GM23338 (cell line): ENCODE data around the gene TMEM178B. TPM values are rescaled to one million over a fixed set of nuclear protein-coding genes. Genes with fewer than 3 reads are reported as not detected.

Source experiments
- ATAC-seq: fragments of 200-7000 bp; cut with Tn5 transposase; 3 replicates; pipeline ENCODE4 v1.9.1; 2020
- DNase-seq: peaks from one replicate; pipeline ENCODE4 v3.0.0-alpha.2; 2015; ENCODE audit warnings: low spot score
- H2AFZ ChIP-seq: fragments of 200-600 bp; sonication (generic); 2 replicates; pipeline ENCODE4 v1.8.0; 2016; ENCODE audit warnings: antibody characterized with exemption, mild to moderate bottlenecking, moderate library complexity
- H3F3A ChIP-seq: fragments of 200-600 bp; sonication (generic); replicated peaks from 2 replicates; pipeline ENCODE4 v1.8.0; 2017; ENCODE audit warnings: antibody characterized with exemption, mixed run types, low read depth
- H3K27ac ChIP-seq: fragments of 200-600 bp; sonication (generic); 2 replicates; pipeline ENCODE4 v1.6.1; 2016; ENCODE audit warnings: low read depth
- H3K27me3 ChIP-seq: fragments of 200-600 bp; sonication (generic); 2 replicates; pipeline ENCODE4 v1.8.0; 2016; ENCODE audit warnings: mild to moderate bottlenecking, mixed run types, moderate library complexity; ENCODE audit not compliant: insufficient read depth
- H3K36me3 ChIP-seq: fragments of 200-600 bp; sonication (generic); 2 replicates; pipeline ENCODE4 v1.8.0; 2016; ENCODE audit warnings: mild to moderate bottlenecking; ENCODE audit not compliant: insufficient read depth
- H3K4me1 ChIP-seq: fragments of 200-600 bp; sonication (generic); 2 replicates; pipeline ENCODE4 v1.8.0; 2016; ENCODE audit warnings: mild to moderate bottlenecking, moderate library complexity; ENCODE audit not compliant: insufficient read depth
- H3K4me2 ChIP-seq: fragments of 200-600 bp; sonication (generic); 2 replicates; pipeline ENCODE4 v1.7.1; 2017; ENCODE audit warnings: mixed run types
- H3K4me3 ChIP-seq: fragments of 200-600 bp; sonication (generic); 2 replicates; pipeline ENCODE4 v1.6.1; 2016; ENCODE audit warnings: mixed run types
- H3K79me2 ChIP-seq: fragments of 200-600 bp; sonication (generic); replicated peaks from 2 replicates; pipeline ENCODE4 v1.8.0; 2017; ENCODE audit warnings: mild to moderate bottlenecking; ENCODE audit not compliant: insufficient read depth
- H3K9me2 ChIP-seq: fragments of 200-600 bp; sonication (generic); 2 replicates; pipeline ENCODE4 v1.8.0; 2017; ENCODE audit not compliant: insufficient read depth
- H4K20me1 ChIP-seq: fragments of 200-600 bp; sonication (generic); replicated peaks from 2 replicates; pipeline ENCODE4 v1.8.0; 2017; ENCODE audit warnings: mild to moderate bottlenecking; ENCODE audit not compliant: insufficient read depth
- H3K27ac Mint-ChIP-seq: 2 replicates; pipeline ENCODE4 v1.8.0; 2020; ENCODE audit warnings: inconsistent platforms, mild to moderate bottlenecking, moderate library complexity, mixed read lengths
- H3K27me3 Mint-ChIP-seq: 3 replicates; pipeline ENCODE4 v1.8.0; 2022; ENCODE audit warnings: low read depth, mild to moderate bottlenecking, moderate library complexity, mixed read lengths, inconsistent platforms; ENCODE audit not compliant: insufficient read depth, poor library complexity
- H3K36me3 Mint-ChIP-seq: 3 replicates; pipeline ENCODE4 v1.8.0; 2021; ENCODE audit warnings: low read depth, mild to moderate bottlenecking, inconsistent platforms, moderate library complexity, mixed read lengths
- H3K4me1 Mint-ChIP-seq: 3 replicates; pipeline ENCODE4 v1.8.0; 2020; ENCODE audit warnings: mild to moderate bottlenecking, inconsistent platforms, mixed read lengths
- H3K4me3 Mint-ChIP-seq: 3 replicates; pipeline ENCODE4 v1.8.0; 2021; ENCODE audit warnings: moderate library complexity, mild to moderate bottlenecking, inconsistent platforms, mixed read lengths
- H3K9me3 Mint-ChIP-seq: 3 replicates; pipeline ENCODE4 v1.8.0; 2020; ENCODE audit warnings: moderate library complexity, mild to moderate bottlenecking, inconsistent platforms, mixed read lengths
- CTCF ChIP-seq, 2 experiments: fragments of 200-600 bp in 1 of 2; sonication (generic) in 1 of 2; conservative IDR thresholded peaks; 2 replicates each; pipeline versions ENCODE4 v1.5.1 to v1.6.1; 2016 to 2017; ENCODE audit warnings: antibody characterized with exemption in 2 of 2, low read depth in 2 of 2, mild to moderate bottlenecking in 2 of 2, moderate library complexity in 1 of 2
- EZH2 ChIP-seq: fragments of 200-600 bp; sonication (generic); IDR thresholded peaks from one replicate; pipeline ENCODE4 v1.8.0; 2017; ENCODE audit warnings: antibody characterized with exemption, mild to moderate bottlenecking, low read depth; ENCODE audit not compliant: unreplicated experiment
- EZH2phosphoT487 ChIP-seq: fragments of 200-600 bp; sonication (generic); IDR thresholded peaks from one replicate; pipeline ENCODE4 v1.8.1; 2018; ENCODE audit warnings: antibody characterized with exemption; ENCODE audit not compliant: unreplicated experiment
- JUNB ChIP-seq: IDR thresholded peaks from one replicate; pipeline ENCODE4 v1.6.1; 2016; ENCODE audit warnings: antibody characterized with exemption; ENCODE audit not compliant: unreplicated experiment
- NANOG ChIP-seq: IDR thresholded peaks from 2 replicates; pipeline ENCODE4 v1.6.1; 2016; ENCODE audit warnings: antibody characterized with exemption, borderline replicate concordance
- REST ChIP-seq: IDR thresholded peaks from one replicate; pipeline ENCODE4 v1.6.1; 2018; ENCODE audit warnings: antibody characterized with exemption; ENCODE audit not compliant: unreplicated experiment
- STAT1 ChIP-seq: IDR thresholded peaks from one replicate; pipeline ENCODE4 v1.6.1; 2016; ENCODE audit warnings: antibody characterized with exemption; ENCODE audit not compliant: unreplicated experiment
- ZNF114 ChIP-seq: fragments of 250-450 bp; sonication (Bioruptor Pico); IDR thresholded peaks from 2 replicates; pipeline ENCODE4 v1.5.0; 2020; ENCODE audit warnings: mild to moderate bottlenecking, moderate library complexity
- ZNF331 ChIP-seq: fragments of 250-450 bp; sonication (Bioruptor Pico); IDR thresholded peaks from 2 replicates; pipeline ENCODE4 v1.5.0; 2020; ENCODE audit warnings: low read depth, mild to moderate bottlenecking, moderate library complexity
- ZNF462 ChIP-seq: fragments of 250-450 bp; sonication (Bioruptor Pico); IDR thresholded peaks from 2 replicates; pipeline ENCODE4 v1.5.0; 2020; ENCODE audit warnings: mild to moderate bottlenecking, moderate library complexity
- polyA plus RNA-seq: library from polyadenylated mRNA; unstranded; fragments of >200 nt; fragmentation: Nextera tagmentation; extraction: Ambion mirVana; gene quantifications from 2 replicates; pipeline ENCODE4 v1.2.1, GENCODE V29; 2016
- total RNA-seq: library from RNA; depleted of rRNA; stranded (reverse); fragments of >200 nt; shearing (Covaris generic); gene quantifications from 2 replicates; pipeline ENCODE4 v1.2.3, GENCODE V29; 2014

TMEM178B gene
- total and polyA plus RNA-seq, 2 experiments from 2014 or later = 4.9 to 15.6 TPM

GRCh38 chr7:141377906-141378305 is 304.0 kb downstream of the TMEM178B start (continued):
- no peak for TF ChIP-seq ZNF462
- no peak for TF ChIP-seq NANOG
- no peak for TF ChIP-seq JUNB
- no peak for TF ChIP-seq STAT1
- no peak for TF ChIP-seq CTCF (conservative IDR thresholded peaks at IDR 0.05; ENCODE audit: low read depth in 2 of 2)
- no peak for TF ChIP-seq EZH2phosphoT487
- TF ChIP-seq ZNF331 (CRISPR knock-in tag) = no peak

GRCh38 chr7:141378405-141378804 is 304.5 kb downstream of the TMEM178B start:
- no peaks in the 10 kb centered on the region for H3K36me3 ChIP-seq
- no peak overlapping the region for H3K4me3 ChIP-seq
- H3K4me2 ChIP-seq = no peak overlapping the region
- no peak overlapping the region for H3K4me3 Mint-ChIP-seq
- no peak overlapping the region for H3K27ac Mint-ChIP-seq
- H3K9me2 ChIP-seq = peaks cover 4% of the 10 kb centered on the region; the same call in 1 of the 2 replicates
- H3K4me1 Mint-ChIP-seq = peaks cover 15% of the 10 kb centered on the region
- peaks cover 4% of the 10 kb centered on the region; the same call in 2 of the 3 replicates for H3K36me3 Mint-ChIP-seq
- ATAC-seq (no peak), DNase-seq (no peak)
- H3K79me2 ChIP-seq = no peaks in the 10 kb centered on the region; the same call in 1 of the 2 replicates
- no peaks in the 10 kb centered on the region for H3F3A ChIP-seq
- H2AFZ ChIP-seq = no peak overlapping the region
- peaks cover 3% of the 10 kb centered on the region for H3K27me3 Mint-ChIP-seq
- peaks cover 6% of the 10 kb centered on the region; the same call in 2 of the 3 replicates for H3K9me3 Mint-ChIP-seq
- H3K27ac ChIP-seq = no peak overlapping the region
- H3K27me3 ChIP-seq = no peaks in the 10 kb centered on the region
- H4K20me1 ChIP-seq = no peaks in the 10 kb centered on the region
- peaks cover 11% of the 10 kb centered on the region for H3K4me1 ChIP-seq
- TF ChIP-seq REST = no peak
- TF ChIP-seq ZNF331 (CRISPR knock-in tag) = no peak
- TF ChIP-seq CTCF (conservative IDR thresholded peaks at IDR 0.05; ENCODE audit: low read depth in 2 of 2) = no peak
- no peak for TF ChIP-seq EZH2
- TF ChIP-seq ZNF114 (CRISPR knock-in tag) = no peak
- TF ChIP-seq JUNB = no peak
